Measurements from ENCODE around the gene SCAND1. TPM values are rescaled to one million over a fixed set of nuclear protein-coding genes. Genes with fewer than 3 reads are reported as not detected.

SCAND1 gene
- 91.4 and 103 TPM in 2 replicates for total RNA-seq

DNA sequence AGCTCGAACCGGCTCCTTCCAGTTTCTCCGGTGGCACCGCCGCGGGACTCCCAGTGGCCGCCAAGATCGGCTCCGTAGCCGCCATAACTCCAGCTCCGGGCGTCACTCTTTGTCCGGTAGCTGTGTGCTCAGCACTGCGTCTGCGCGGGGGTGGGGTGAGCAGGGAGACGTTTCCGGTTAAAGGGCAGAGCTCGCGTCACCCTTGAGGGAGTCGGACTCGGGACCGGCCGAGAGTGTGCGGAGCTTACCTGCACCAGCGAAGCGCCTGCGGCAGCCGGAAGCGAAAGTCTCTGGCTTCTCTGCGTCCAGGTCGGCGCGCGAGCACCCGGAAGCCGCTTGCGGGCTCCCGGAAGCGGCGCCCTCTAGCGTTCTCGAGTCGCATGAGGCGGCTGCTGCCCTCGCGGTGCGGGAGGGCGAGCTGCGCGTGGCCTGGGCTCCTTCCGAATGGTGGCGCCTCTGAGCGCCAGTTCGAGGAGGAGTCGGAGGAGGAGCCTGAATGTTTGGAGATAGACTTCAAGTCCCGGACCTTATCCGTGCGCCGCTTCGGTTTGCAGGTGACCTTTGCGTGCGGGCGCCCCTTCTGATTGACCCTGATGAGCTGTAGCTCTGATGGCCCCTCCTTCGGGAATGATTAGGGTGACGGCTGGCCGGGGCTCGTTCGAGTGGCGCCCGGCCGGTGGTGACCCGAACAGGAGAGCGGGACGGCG is at the start of gene SCAND1:
TSS of gene SCAND1 (minus strand) at position 303 of the 707 bp plus-strand sequence. CDS start at position 85, 218 bp downstream.

DNA sequence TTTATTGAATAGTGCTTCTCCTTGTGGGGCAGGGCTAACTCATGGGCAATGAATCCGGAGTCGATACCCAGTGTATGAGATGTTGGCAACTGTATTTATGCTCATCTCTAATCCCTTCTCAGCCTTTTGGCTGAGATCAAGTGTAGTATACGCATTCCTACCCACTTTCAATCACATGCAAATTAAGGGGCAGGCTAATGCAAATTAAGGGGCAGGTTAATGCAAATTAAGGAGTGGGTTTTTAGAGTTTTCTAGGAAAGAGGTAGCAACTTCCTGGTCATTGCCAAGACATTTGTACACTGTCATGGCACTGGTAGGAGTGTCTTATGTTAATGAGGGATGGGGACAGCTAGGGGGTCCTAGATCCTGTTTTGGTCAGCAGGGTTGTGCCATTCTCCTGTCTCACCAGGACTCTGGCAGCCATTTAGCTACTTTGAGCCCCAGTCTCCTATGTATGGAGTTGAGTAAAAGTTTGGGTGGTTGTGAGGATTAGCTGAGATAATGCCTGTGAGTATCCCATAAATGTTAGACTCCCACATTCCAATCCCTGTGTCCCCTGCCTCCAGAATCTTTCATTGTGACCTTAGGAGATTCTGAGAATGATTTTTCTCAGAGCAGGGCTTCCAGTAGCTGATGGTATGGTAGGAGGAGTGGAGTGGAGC is 13.8 kb upstream of the SCAND1 start, which contains the start of gene CNBD2:
TSS of gene CNBD2 (plus strand) at position 612 of the 662 bp plus-strand sequence. CDS start 173 bp downstream, outside the sequence.

Other genes starting within 250 kb of the SCAND1 start
- gene RBM39, start 212.2 kb downstream of the SCAND1 start, total RNA-seq, result 116 and 130 TPM in 2 replicates
- 21.2 and 22.8 TPM in 2 replicates for gene PHF20, start 182.5 kb downstream of the SCAND1 start, total RNA-seq
- gene CNBD2, start 14.1 kb upstream of the SCAND1 start, total RNA-seq, result 2.2 and 8.7 TPM in 2 replicates
- gene EPB41L1, start 200.2 kb upstream of the SCAND1 start, total RNA-seq, result 0.34 and 2.4 TPM in 2 replicates